Cerebellar cortex (tissue), 1 donor: ENCODE results near the gene NKAIN2.

Experiments
- DNase-seq: peaks from one replicate; pipeline ENCODE4 v3.0.0-alpha.2; 2015; ENCODE audit warnings: low spot score

The NKAIN2 gene

DNA sequence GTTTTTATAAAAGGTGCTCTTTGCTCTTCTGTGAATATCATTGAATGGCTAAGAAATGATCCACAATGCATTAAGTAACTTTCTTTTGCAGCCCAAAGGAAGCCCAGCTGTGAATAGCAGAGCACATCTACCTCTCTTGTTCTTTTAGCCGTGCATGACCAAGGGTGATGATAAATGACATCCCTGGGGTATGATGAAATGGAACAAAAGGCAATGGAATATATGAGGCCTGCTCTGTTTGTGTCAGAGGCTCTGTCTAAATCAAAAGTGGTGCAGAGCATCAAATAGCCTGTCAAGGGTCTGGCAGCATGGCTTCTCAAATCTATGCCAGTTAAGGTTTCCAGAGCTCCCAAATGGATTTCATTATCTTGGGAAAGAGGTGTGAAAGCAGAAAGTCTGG is 796.0 kb downstream of the NKAIN2 start:
- DNase-seq: no peak

DNA sequence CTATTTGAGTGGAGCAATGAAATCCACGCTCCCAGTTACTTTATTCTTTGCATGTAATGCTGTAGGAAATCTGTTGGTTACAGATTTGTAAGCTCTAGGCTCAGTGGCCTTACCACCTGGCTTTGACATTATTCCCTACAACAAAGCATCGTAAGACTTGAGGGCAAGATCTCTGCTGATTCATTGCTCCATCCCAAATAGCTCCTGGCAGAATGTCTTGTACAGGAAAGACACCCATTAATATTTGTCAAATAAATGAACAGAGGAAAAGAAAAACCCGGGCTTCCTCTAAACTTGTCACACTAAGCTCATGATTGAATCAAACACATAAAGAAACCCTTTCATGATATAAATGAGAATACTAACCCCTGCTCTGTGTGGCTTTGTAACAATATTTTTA is 801.1 kb downstream of the NKAIN2 start:
- DNase-seq: no peak

DNA sequence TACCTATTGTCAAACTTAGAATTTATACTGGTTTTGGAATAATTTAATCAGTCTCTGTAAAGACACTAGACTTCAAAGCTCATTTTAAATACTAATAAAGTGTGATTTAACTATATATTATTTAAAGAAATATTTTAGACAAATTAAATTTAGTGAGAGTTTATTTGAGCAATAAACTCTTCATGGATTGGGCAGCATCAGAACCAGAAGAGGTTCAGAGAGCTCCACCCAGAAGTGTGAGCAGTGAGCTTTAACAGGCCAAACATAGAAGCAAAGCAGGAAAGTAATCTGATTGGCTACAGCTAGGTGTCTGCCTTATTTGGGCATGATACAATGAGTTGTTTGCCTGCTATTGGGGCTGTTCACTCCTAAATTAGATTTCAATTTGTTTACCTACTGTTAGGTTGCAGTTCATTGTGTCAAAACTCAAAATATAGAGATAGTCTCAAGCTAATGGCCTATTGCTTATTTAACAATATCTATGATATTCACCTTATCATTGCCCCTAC is 803.5 kb downstream of the NKAIN2 start:
- no peak for DNase-seq

DNA sequence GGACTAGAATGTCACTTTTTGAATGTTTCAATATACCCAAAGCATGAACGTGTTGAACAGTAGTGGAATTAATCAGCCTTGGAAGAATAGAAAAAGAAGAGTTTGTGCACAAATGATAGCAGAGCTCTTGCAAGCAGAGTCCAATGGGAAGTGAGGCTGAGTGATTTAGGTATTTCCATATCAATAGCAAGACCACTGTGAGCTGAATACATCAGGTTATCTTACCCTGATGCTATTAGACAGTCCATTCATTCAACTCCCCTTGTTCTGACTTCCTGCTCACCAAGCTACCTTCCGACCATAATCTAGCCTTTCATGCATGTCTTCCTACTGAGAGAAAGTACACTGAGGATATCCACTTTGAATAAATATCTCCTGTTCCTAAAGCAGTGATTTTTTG is 809.4 kb downstream of the NKAIN2 start:
- DNase-seq: no peak

DNA sequence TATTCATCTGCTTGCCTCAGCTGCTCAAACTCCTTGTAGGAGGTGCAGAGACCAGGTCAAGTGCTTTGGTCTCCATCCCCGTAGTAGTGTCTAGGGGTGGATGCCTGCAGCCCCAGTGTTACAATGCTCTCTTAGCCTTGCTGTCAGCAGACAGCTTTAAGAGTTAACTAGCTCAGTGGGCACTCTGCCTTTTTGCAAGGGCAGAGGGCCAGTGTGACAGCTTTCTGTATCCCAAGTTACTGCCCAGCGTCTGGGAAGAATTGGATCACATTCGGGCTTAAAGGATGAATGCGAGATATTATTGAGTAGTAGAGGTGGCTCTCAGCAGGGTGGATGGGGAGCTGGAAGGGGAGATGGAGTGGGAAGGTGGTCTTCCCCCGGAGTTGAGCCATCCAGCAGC is 818.7 kb downstream of the NKAIN2 start:
- peak; percentile 66 for DNase-seq

DNA sequence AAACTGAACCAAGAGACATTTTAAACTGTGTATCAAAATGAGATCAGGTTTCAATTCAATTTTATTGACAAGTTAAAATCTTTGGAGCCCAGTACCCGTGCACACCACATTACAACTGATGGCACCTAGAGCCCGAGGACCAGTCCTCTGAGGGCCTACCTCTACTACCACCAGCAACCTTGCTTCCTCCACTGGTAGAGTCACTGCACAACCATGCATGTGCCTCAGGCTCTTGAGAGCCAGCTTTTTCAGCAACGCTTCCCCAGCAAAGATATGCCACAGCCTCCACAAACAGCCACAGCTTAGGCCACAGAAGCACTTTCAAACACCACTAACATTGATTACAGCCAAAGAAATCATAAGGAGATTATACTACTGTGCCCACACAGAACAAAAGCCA is 830.0 kb downstream of the NKAIN2 start:
- no peak for DNase-seq

DNA sequence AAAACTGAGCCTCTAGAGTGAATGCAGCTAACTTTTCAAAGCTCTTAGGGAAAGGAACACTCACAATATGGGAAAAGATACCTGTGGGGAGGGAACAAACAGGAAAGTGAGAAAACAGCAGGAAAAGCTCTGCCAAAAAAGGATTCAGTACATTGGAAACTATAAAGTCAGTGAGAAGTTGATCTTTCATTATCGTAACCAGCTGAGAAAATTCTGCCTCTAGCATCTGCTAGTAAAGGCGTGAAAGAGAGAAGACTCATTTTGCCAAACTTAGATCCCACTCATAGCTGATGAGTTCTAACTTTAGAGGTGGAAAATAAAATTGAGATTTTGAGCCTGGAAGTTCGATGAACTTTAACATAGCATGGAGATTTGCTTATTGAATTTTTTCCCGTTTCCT is 836.8 kb downstream of the NKAIN2 start:
- no peak for DNase-seq

DNA sequence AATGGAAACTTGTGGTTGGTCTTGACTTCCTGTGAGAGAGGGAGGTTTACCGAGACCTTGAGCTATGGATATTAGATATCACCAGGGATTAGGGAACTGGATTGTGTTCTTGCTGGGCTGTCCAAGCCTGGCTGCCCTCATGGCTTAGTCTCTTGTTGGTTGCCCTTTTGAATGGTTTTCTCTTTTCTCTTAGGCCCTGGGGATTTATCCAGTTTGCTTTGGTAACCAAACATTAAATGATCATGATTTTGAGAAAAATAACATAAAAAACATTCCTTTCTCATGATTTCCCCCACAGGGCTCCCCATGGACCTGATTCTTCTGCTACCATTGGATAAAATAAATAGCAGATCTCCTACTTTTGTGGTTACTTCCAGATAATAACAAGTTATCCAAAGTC is 852.2 kb downstream of the NKAIN2 start:
- no peak for DNase-seq

DNA sequence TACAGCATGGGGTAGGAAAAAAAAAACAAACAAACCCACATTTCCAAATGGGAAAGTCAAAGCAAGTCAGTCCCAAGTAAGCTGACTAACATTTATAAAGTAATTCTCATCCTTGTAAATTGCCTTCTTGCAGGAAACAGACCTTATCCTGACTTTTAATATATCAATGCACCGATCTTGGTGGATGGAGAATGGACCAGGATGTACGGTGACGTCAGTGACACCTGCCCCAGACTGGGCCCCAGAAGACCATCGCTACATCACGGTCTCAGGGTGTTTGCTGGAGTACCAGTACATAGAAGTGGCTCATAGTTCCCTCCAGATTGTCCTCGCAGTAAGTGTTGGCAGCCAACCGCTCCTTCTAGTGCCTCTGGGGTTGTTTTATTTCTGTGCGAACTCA is 854.4 kb downstream of the NKAIN2 start:
- DNase-seq: peak; percentile 36

DNA sequence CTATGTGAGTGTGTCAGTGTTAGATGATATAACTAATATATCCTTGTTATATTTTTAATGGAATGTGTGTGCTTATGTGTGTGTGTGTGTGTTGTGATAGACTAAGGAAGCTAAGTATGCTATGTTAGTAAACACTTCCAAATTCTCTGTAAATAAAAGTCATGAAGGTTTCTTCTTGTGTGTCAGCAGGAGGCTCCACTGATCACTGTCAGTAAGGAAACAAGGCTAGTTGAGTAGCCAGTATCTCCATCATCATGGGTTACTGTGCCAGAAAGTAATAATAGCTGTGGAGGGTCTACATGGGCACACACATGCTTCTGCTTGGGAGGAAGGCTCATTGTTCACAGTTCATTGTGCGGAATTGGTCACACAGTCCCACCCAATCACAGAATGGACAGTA is 855.8 kb downstream of the NKAIN2 start:
- DNase-seq: no peak

DNA sequence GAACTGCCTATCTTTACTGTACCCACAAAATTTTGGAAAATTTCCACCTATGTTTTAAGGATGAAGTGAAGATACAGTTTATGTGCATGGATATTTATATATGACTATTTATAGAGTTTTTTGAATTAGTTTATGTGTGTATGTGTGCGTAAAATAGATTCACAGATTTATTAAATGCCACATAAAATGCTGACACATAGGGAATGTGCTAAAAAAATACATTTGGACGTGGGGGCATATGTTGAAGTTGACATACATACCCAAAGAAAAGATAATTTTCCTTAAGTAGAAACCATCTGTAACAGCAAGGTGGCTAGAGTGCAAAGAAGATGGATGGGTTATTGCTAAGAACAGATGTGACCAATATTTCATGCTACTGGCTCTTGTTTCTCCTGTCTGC is 856.5 kb downstream of the NKAIN2 start:
- no peak for DNase-seq

DNA sequence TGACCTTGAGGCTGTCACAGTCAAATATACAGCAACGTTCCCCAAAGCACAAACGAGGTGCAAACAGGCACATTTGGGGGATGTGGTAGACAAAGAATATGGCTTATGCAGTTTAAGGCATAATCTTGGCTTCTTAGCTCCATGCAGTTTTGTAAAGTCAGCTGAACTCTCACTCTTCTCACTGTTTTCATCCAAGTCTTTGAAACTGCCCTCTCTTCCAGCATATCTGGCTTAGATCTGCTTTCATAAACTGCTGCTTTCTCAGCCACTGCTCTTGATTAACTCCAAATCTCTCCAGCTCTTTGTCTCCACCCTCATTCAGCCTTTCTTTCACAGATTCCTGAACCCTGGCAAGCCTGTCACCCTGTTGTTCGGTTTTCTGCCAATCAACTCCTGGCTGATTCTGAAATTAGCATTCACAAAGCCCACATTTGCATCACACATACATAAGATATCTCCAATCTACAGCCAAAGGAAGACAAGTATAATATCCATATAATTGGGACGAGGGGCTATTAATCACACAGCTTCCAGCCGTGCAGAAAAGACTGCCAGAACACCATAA is 857.5 kb downstream of the NKAIN2 start:
- no peak for DNase-seq

DNA sequence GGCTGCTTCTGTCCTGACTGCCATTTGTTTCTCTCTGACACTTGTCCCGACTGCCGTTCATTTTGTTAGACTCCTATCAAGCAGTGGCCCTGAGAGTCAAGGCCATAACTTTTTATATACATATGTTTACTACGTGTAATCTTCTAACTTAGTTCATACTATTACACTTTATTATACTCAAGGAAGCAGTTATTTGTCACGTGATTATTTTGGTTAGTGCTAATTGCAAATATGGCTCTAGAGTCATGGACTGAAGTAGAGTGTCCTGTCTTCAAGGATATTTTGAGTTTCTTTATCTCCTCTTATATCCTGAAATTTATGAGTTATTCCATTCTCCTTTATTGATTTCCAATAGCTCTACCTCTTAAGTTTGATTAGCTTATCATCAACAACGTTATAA is 864.4 kb downstream of the NKAIN2 start:
- no peak for DNase-seq

DNA sequence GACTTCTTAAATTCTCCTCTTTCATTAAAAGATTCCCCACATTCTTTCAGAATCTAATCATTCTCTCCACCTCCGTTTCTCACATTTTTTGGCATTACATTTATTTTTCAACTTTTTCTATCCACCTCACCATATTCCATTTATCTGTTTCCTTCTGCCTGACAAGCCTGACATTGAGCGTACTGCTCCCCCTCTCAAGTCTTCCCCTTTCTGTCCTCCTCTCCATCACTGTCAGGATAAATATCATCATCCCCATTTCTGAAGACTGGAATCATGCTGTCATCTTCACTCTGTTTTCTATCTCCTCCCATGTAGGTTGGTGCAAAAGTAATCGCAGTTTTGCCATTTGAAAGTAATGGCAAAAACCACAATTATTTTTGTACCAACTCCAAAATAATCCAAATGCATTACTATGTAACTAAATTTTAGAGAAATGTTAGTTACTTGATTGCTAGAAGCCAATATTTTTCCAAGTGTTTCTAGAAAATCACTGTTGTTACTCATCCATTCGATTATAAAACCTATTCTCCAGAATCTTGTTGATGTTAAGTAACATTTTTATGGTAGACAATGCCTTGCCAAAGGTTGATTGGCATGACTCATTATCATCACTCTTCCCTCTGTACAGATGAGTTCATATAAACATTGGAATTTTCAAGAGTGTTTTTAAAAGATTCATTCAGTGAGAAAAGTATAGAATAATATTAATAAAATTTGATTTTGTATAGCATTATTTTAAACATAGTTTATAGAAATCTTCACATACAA is 866.2 kb downstream of the NKAIN2 start:
- no peak for DNase-seq

DNA sequence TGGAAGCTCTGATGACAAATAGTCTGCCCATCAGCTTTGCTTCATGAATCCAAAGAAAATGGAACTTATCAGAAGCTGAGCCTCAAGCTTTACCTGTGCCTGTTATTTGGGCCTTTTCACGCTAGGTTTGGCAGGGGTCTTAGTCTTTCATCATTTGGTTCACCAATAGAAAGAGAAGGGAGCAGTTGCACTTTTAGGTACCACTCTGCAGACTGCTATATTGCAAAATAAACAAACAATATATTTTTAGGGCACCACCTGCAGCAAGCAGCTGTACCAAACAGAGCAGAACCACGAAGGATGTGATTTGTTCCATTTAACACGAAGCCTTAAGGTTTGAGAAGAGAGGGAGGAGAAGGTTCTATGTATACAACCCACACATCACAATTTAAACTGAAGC is 867.1 kb downstream of the NKAIN2 start:
- peak; percentile 41 for DNase-seq

DNA sequence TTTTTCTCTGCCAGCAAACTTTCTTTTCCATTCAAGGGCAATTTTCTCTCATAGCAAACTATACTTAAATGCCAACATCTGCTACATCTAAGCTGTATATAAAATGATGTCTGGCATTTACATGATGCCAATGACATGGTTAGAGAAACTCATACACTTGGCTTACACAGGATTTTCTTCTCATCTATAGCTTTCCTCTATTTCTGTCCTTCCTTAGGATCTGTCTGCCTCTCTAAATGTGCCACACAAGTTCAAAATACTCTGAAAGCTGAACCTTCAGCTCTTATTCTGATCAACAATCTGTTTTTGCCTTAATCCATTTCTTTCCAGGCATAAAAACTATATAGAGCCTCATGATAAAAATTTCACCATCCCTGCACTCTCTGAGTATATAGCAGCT is 867.7 kb downstream of the NKAIN2 start:
- peak; percentile 15 for DNase-seq

DNA sequence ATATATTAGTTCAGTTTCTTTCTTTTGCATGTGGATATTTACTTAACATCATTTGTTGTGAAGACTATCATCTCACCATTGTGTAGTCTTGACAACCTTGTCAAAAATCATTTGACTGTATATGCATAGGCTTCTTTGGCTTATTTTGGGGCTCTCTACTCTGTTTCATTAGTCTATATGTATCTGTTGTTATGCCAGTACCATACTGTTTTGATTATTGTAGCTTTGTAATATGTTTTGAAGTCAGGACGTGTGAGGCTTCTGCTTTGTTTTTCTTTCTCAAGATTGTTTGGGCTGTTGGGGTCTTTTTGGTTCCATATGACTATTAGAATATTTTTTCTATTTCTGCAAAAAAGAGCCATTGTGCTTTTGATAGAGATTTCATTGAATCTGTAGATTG is 870.4 kb downstream of the NKAIN2 start:
- DNase-seq: no peak

DNA sequence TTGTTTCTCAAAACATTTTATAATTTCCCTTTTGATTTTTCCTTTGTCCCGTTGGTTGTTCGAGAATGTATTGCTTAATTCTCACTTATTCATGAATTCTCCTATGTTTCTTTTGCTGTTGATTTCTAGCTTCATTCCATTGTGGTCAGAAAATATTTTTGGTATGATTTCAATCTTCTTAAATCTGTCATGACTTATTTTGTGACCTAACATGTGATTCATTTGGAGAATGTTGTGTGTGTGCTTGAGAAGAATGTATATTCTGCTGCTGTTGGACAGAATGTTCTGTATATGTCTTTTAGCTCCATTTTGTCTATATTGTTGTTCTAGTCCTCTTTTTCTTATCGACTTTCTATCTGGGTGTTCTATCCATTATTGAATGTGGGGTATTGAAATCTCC is 872.4 kb downstream of the NKAIN2 start:
- no peak for DNase-seq

DNA sequence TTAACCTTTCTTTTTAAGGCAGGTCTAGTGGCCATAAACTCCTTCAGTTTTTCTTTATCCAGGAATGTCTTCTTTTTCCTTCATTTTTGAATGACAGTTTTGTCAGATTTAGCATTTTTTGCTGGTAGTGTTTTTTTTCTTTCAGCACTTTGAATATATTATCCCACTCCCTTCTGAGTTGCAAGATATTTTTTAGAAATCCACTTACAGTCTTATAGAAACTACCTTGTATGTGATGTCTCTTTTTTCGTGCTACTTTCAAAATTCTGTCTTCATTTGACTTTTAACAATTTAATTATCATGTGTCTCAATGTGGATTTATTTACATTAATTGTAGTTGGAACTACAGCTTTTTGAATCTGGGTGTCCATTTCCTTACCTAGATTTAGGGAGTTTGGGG is 874.2 kb downstream of the NKAIN2 start:
- DNase-seq: no peak

DNA sequence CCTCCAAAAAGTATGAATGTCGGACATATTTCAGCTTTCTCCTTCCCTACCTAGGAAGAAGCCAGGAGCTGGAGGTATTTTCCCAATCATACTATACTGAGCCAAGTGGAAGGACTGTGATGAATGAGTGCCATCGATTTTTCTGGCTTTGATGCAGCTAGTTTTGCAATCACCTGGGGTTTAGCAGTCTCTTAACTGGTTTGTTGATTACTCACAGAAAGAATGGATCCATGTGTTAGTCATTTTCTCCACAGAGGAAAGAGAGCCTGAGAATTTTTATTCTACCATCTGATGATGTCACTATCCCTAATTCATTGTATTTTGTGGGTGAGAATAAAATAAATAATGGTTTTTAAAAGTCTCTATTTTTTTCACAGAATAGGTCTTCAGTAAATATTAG is 875.7 kb downstream of the NKAIN2 start:
- DNase-seq: no peak

DNA sequence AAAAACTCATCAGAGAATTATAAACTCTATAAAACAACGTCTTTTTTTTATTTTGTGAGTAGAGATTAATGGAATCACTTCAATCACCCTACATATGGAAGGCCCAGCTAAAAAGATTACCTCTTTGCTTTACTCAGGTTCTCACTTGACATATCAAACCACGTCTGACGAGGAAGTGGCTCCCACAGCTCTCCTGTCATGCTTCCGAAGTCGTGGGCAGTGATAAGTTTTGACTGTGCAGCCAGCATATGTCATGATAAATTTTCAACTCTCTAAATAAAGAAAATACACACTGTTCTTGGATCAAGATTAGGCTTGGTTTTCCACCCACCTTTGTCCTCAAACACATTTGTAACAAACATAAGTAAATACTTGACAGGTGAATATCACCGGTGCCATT is 879.1 kb downstream of the NKAIN2 start:
- DNase-seq: peak; percentile 21

DNA sequence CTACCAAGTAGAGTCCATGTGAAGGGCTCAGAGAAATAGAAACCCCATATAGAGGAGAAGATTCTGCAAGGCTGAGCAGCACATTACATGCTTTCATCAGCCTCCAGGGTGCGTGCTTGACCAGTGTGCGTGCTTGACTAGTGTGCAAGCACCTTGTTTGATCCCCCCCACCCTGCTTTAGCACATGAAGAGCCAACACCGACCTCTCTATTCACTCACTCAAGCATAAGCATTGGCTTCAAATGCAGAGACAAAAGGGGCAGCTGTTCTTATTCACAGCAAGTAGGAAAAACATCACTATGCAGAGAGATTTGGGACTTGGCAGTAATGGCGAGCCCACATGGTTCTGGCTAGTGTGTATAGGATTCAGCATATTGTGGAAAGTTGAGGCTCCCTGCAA is 879.8 kb downstream of the NKAIN2 start:
- peak; percentile 18 for DNase-seq

DNA sequence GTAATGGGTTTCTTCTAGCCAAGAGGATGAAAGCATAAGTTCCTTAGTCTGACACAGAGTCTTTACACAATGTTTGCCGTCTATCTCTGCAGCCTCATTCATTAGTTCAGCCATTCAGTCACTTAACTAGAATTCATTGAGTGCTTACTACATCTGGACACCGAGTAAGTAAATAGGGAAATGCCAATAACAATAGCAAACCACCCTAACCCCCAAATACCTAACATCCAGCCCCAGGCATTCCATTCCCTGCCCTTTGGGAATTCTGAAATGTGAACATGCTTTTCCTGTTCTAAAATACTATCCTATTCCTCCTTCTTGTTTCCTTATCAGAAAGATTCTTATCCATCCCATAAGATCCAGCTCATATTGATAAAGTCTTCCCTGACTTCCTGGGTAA is 881.0 kb downstream of the NKAIN2 start:
- DNase-seq: no peak

DNA sequence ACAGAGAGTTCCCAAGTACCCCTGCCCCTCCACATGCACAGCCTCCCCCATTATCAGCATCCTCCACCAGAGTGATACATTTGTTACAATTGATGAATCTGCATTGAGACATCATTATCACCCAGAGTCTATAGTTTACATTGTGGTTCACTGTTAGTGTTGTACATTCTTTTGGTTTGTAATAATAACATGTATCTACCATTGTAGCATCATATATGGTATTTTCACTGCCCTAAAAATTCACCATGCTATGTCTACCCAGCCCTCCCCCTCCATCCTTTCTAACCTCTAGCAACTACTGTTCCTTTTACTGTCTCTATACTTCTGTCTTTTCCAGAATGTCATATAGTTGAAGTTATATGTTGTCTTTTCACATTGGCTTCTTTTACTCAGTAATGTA is 884.7 kb downstream of the NKAIN2 start:
- no peak for DNase-seq
